Activated naive CD8-positive, alpha-beta T cell treated with anti-CD3 and anti-CD28 coated beads, Interleukin-2, amount 50 U/mL, for 16 hours (primary cell): ENCODE results near the gene CARS1.

ENCODE experiments used
- DNase-seq: peaks from one replicate; pipeline ENCODE4 v3.0.0-alpha.2; 2020; ENCODE audit warnings: low read depth, low spot score

The CARS1 gene

GRCh38 chr11:3060436-3061025, 3.3 kb upstream of the CARS1 start:
- no peak for DNase-seq

- no peak for DNase-seq
Measured at GRCh38 chr11:3058753-3059664, 1.8 kb upstream of the CARS1 start.

DNA sequence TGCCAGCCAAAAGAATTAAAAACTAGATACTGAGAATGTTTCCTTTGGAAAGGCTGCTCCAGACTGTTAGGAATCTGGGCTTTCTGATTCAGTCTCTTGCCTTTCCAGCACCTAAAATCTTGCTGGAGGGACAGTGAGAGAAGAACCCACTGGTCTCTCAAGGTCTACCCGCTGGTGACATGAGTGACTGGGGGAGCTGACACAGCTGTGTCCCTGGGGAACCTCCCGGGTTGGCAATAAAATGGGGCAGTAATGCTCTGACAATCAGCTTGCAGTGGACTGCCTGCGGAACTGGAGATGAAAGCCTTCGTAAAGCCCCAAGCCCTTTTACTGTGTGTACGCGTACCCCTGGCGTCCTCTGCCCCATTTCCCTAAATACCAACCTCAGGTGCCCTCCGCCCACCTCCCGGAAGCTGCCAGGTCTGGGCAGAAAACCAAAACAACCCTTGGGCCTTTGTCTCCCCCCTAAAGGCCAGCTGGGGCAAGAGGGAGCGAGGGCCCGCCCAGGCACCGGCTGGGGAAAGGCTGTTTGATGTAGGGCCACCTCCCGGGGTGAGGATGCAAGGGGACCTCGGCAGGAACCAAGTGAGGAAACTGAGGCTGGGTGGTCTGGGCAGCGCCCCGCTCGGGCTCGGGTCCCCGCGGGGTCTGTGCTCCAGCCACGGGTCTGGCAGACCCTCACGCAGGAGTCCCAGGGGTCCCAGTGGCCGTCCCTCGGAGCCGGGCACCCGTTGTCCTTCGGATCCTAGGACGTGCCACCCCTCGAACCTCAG, 741 bp downstream of the CARS1 start:
- DNase-seq = no peak

- DNase-seq = no peak
Measured at GRCh38 chr11:3055891-3056290, 1.3 kb downstream of the CARS1 start.

GRCh38 chr11:3052567-3052966, 4.7 kb downstream of the CARS1 start:
- no peak for DNase-seq

GRCh38 chr11:3052109-3052479, 5.1 kb downstream of the CARS1 start:
- DNase-seq = no peak

- DNase-seq = no peak
Measured at GRCh38 chr11:3051196-3052108, 5.8 kb downstream of the CARS1 start.

DNA sequence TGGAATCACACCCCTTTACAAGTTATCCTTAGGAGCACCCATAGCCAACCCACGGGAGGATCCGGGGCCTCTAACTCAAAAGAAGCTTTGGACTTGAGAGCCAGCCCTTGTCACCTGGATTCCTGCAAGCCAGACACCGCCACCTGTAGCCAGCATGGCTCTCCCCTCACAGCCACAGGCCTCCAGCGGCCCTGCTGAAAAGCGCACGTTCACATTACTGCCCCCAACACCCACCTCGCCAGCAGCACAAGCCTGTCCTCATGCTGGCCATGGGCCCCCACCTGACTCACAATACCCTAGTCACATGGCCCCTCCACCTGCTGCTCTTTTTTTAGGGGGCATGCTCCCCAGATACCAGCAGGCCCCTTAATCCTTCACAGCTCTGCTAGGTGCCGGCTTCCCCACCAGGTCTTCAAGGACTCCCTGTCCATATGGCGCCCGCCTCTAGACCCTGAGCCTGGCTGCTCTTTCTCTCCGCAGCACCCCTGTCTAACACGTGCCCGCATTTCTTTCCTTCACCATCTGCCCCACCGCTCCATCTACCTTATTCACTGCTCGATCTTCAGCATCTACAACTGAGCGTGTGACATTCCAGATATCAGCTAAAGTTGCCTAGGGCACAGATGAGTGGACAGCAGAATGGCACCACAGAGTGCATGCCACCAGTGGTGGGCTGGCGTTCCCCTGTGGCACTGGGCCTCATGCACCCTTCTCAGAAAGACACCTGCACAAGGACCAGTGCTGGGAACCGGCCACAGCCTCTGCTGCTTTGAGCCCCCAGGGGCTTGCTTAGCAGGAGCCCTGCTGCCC, 6.6 kb downstream of the CARS1 start:
- DNase-seq = no peak

- DNase-seq = no peak
Measured at GRCh38 chr11:3049430-3050243, 7.6 kb downstream of the CARS1 start.

- DNase-seq = no peak
Measured at GRCh38 chr11:3047637-3048036, 9.6 kb downstream of the CARS1 start.

DNA sequence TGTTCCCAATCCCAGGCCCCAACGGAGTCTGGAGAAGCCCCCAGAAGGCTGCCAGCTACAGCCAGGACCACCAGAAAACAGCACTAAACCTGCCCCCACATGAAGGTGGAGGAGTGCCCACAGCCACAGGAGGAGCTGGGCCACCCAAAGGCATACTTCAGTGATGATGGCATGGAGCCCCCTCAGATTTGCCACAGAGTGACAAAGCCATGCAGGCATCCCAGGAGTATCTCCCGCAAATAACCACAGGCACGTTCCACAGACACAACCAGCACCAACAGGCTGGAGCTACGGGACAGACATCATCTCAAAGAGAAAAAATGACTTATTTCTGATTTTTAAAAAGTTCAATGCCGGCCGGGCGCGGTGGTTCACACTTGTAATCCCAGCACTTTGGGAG, 10.6 kb downstream of the CARS1 start:
- DNase-seq = no peak

DNA sequence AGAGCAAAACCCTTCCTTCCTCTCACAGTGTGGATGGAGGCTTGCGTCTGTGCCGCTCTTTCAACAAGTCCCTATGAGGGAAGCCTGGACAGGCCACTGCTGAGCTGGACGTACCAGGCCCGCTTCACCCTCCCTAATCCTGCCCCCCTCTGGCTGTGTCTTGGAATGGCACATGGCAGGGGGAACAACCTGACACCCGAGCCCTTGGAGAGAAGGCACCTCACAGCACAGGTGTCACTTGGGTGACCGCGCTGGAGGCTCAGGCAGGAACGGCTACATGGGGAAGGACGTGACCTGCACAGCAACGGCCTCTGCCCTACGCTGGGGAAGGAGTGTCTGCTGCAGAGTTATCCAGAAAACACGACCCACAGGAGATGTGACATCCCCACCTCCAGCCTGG, 11.0 kb downstream of the CARS1 start:
- DNase-seq = no peak

DNA sequence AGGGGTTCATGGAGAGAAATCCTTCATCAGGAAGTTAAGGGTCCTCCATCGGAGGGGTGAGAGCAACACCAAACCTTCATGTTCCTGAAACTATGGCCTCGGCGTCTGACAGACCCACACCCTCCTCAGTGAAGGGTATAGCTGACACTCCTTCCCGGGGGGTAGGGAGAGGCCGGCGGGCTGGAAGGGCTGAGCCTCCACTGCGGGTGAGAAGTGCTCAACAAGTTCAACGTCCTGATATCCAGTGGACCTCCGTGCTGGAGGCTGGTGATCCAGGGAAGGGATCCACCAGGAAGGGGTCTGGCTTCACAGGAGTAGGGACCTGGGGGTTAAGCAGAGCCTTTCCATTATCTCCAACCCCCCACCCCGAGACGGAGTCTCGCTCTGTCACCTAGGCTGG, 12.3 kb downstream of the CARS1 start:
- no peak for DNase-seq

DNA sequence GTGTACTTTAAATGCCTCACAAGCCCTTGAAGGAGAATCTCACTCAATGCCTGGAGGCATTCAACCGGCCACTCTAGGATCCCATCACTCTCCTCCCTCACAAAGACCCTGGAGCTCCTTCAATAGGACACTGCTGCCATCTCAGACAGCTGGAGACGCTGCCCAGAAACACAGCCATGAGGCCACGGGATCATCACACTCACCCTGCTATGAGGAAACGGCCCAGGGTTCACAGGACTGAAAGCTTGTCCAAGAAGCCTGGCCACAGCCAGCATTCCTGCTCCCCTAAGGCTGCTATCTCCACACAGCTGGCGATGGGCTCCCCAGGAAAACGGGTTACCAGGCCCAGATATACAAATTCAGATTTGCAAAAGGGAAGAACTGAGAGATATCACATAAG, 13.2 kb downstream of the CARS1 start:
- no peak for DNase-seq

GRCh38 chr11:3043315-3043871, 13.8 kb downstream of the CARS1 start:
- DNase-seq = no peak

DNA sequence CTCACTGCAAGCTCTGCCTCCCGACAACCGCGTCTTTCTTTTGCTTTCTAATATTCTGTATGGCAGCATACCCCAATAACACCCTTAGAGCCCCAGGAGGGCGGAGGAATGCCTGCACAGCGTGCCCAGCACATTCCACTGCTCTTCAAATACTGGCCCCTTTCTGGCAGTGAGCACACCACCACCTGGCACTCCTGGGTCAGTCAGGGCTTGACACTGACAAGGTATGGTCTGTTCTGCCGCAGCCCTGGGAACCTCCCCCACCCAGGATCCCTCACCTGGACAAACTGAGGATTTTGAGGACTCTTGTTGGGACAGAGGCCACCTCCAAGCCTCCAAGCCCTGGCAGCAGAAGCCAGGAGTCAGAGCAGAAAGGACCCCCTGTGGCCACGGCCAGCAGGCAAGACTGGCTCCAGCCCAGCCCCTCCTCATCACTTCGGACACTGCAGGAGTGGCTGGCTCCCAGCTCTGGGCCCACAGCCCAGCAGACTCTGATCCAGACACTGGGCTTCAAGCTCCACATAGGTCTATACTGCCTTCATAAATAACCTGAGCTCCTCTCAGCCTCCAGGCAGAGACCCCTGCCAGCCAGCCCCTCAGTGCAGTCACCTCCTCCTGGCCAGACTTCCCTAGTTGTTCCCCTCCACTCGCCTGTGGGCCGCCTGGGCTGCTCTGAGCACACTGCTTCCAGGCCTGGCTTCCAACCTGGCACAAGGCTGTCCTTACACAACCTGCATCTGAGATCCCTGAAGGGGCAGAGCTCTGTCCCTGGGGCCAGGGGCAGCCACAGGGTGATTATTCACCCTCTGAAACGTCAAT, 14.5 kb downstream of the CARS1 start:
- DNase-seq = no peak

DNA sequence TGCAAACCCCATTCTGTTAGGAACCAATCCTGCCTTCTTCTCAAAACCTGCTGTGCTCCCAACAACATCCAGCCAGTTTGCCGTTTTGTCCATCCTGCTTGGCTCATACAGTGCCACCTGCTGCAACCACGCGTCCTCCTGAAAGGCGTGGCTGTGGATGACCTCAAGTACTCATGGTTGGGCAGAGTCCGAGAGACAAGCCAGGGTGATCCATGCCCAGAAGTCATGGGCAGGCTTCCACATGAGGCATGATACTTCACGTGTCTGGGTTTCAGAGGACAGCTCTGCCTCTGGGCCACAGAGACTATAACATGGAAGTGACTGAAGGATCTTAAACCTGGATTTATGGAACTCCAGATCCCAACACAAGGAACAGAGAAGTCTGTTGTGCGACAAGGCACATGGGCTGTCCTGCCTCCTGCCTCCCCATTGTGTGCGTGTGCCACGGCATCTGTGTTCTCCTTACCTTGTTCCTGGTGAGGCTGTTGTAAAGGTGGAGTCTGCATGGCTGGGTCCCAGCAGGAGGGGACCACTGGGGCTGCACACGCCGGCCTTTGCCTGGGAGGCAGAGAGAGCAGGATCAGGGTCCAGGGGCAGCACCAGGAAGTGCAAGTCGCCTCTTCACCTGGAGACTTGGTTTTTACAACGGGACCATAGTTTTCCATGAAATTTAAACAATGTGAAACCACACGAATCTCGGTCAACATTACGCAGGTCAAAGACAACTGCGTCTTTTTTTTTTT, 15.4 kb downstream of the CARS1 start:
- no peak for DNase-seq

GRCh38 chr11:3040881-3041280, 16.3 kb downstream of the CARS1 start:
- no peak for DNase-seq
